ENCODE measurements around the gene PON3.

The PON3 gene

DNA sequence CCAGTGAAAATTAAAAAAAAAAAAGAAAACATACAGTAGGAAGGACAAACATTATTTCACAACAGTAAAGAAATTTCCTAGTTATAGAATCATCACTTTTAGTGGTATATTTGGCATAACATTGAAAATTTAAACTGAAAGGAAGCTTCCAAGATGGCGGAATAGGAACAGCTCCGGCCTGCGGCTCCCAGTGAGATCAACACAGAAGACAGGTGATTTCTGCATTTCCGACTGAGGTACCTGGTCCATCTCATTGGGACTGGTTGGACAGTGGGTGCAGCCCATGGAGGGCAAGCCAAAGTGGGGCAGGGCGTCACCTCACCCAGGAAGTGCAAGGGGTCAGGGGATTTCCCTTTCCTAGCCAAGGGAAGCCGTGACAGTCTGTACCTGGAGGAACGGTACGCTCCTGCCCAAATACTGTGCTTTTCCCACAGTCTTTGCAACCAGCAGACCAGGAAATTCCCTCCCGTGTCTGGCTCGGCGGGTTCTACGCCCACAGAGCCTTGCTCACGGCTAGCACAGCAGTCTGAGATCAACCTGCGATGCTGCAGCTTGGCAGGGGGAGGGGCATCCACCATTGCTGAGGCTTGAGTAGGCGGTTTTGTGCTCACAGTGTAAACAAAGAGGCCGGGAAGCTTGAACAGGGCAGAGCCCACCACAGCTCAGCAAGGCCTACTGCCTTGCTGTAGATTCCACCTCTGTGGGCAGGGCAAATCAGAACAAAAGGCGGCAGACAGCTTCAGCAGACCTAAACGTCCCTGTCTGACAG is 19.4 kb downstream of the PON3 start:
- TF ChIP-seq, protein P1, sequence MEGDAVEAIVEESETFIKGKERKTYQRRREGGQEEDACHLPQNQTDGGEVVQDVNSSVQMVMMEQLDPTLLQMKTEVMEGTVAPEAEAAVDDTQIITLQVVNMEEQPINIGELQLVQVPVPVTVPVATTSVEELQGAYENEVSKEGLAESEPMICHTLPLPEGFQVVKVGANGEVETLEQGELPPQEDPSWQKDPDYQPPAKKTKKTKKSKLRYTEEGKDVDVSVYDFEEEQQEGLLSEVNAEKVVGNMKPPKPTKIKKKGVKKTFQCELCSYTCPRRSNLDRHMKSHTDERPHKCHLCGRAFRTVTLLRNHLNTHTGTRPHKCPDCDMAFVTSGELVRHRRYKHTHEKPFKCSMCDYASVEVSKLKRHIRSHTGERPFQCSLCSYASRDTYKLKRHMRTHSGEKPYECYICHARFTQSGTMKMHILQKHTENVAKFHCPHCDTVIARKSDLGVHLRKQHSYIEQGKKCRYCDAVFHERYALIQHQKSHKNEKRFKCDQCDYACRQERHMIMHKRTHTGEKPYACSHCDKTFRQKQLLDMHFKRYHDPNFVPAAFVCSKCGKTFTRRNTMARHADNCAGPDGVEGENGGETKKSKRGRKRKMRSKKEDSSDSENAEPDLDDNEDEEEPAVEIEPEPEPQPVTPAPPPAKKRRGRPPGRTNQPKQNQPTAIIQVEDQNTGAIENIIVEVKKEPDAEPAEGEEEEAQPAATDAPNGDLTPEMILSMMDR (IDR thresholded peaks at IDR 0.05; ENCODE audit: low read depth, low read length): no peak
- no peak for DNase-seq (ENCODE audit: low read depth in 2 of 2)
- no peak overlapping the region for H3K4me3 ChIP-seq (replicated peaks in 1 of 2; ENCODE audit: low read depth in 2 of 2, low read length in 2 of 2)

GRCh38 chr7:95375591-95376257 is 20.5 kb downstream of the PON3 start:
- H3K4me3 ChIP-seq (replicated peaks in 1 of 2; ENCODE audit: low read depth in 2 of 2, low read length in 2 of 2): no peak overlapping the region
- TF ChIP-seq, protein P1 (IDR thresholded peaks at IDR 0.05; ENCODE audit: low read depth, low read length): no peak
- no peak for DNase-seq (ENCODE audit: low read depth in 2 of 2)

DNA sequence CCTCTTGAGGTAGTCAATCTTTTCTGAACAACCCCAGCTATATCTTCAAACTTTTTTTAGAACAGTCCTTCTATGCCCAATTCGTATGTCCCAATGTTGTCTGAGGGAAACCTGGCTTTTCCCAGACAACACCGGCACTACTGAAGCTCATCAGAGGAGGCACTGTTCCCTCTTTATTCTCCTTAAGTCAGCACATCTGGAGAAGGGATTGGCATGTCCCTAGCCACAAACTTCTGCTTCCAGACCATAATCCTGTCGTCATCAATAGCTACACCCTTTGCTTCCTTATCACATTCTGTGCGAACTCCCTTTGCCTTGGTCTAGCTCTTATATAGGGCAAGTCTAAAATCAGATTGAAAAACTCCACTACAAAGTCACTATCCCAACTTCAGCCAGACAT is 22.9 kb downstream of the PON3 start:
- TF ChIP-seq, protein P1 (IDR thresholded peaks at IDR 0.05; ENCODE audit: low read depth, low read length): no peak
- DNase-seq (ENCODE audit: low read depth in 2 of 2): no peak
- H3K4me3 ChIP-seq (replicated peaks in 1 of 2; ENCODE audit: low read depth in 2 of 2, low read length in 2 of 2): no peak overlapping the region

- DNase-seq (ENCODE audit: low read depth in 2 of 2): no peak
- H3K4me3 ChIP-seq (replicated peaks in 1 of 2; ENCODE audit: low read depth in 2 of 2, low read length in 2 of 2): no peak overlapping the region
- TF ChIP-seq, protein P1 (IDR thresholded peaks at IDR 0.05; ENCODE audit: low read depth, low read length): no peak
Observed at GRCh38 chr7:95368235-95368634, 27.9 kb downstream of the PON3 start.

GRCh38 chr7:95367606-95368005 is 28.6 kb downstream of the PON3 start:
- DNase-seq (ENCODE audit: low read depth in 2 of 2): no peak
- TF ChIP-seq, protein P1 (IDR thresholded peaks at IDR 0.05; ENCODE audit: low read depth, low read length): no peak
- no peak overlapping the region for H3K4me3 ChIP-seq (replicated peaks in 1 of 2; ENCODE audit: low read depth in 2 of 2, low read length in 2 of 2)

GRCh38 chr7:95365151-95365550 is 31.0 kb downstream of the PON3 start:
- DNase-seq (ENCODE audit: low read depth in 2 of 2): peak in 1 of 2 donors; percentile 30
- no peak overlapping the region for H3K4me3 ChIP-seq (replicated peaks in 1 of 2; ENCODE audit: low read depth in 2 of 2, low read length in 2 of 2)
- TF ChIP-seq, protein P1 (IDR thresholded peaks at IDR 0.05; ENCODE audit: low read depth, low read length): no peak

Measured in cardiac fibroblast (primary cell).